ENCODE results near the gene HTR5A.
"Not testable (repeated sequence)": the region's sequence is repeated elsewhere in the genome, so short reads cannot be mapped to it uniquely, and the experiment has no call there.

HTR5A gene

GRCh38 chr7:155069992-155070751 lies at the start of gene HTR5A:
HTR5A (plus strand) TSS chr7:155070324; CDS start chr7:155070900, 576 bp downstream.
- peak; percentile 34 to 46 for DNase-seq (ENCODE audit: low read depth in 2 of 2)

- DNase-seq (ENCODE audit: low read depth in 2 of 2) = no peak
These were observed 49.1 kb upstream of the HTR5A start for GRCh38 chr7:155020996-155021395.

GRCh38 chr7:155021699-155022145 lies 48.4 kb upstream of the HTR5A start:
- DNase-seq (ENCODE audit: low read depth in 2 of 2) = no peak

GRCh38 chr7:155027879-155028278 lies 42.2 kb upstream of the HTR5A start:
- no peak for DNase-seq (ENCODE audit: low read depth in 2 of 2)

- DNase-seq (ENCODE audit: low read depth in 2 of 2) = no peak
These were observed 37.1 kb upstream of the HTR5A start for GRCh38 chr7:155032978-155033377.

GRCh38 chr7:155034495-155034894 lies 35.6 kb upstream of the HTR5A start:
- DNase-seq (ENCODE audit: low read depth in 2 of 2) = not testable (repeated sequence)

GRCh38 chr7:155038335-155038734 lies 31.8 kb upstream of the HTR5A start:
- DNase-seq (ENCODE audit: low read depth in 2 of 2) = no peak

GRCh38 chr7:155043756-155044155 lies 26.4 kb upstream of the HTR5A start:
- DNase-seq (ENCODE audit: low read depth in 2 of 2) = no peak

- DNase-seq (ENCODE audit: low read depth in 2 of 2) = no peak
These were observed 22.1 kb upstream of the HTR5A start for GRCh38 chr7:155048006-155048405.

GRCh38 chr7:155051355-155051754 lies 18.8 kb upstream of the HTR5A start:
- DNase-seq (ENCODE audit: low read depth in 2 of 2) = no peak

- DNase-seq (ENCODE audit: low read depth in 2 of 2) = no peak
These were observed 17.1 kb upstream of the HTR5A start for GRCh38 chr7:155053002-155053401.

GRCh38 chr7:155054761-155055160 lies 15.4 kb upstream of the HTR5A start:
- DNase-seq (ENCODE audit: low read depth in 2 of 2) = no peak

- DNase-seq (ENCODE audit: low read depth in 2 of 2) = no peak
These were observed 13.0 kb upstream of the HTR5A start for GRCh38 chr7:155057076-155057475.

GRCh38 chr7:155058896-155059295 lies 11.2 kb upstream of the HTR5A start:
- no peak for DNase-seq (ENCODE audit: low read depth in 2 of 2)

- no peak for DNase-seq (ENCODE audit: low read depth in 2 of 2)
These were observed 10.4 kb upstream of the HTR5A start for GRCh38 chr7:155059703-155060102.

GRCh38 chr7:155062411-155062810 lies 7.7 kb upstream of the HTR5A start:
- no peak for DNase-seq (ENCODE audit: low read depth in 2 of 2)

GRCh38 chr7:155064186-155064585 lies 5.9 kb upstream of the HTR5A start:
- no peak for DNase-seq (ENCODE audit: low read depth in 2 of 2)

- DNase-seq (ENCODE audit: low read depth in 2 of 2) = no peak
These were observed 3.6 kb upstream of the HTR5A start for GRCh38 chr7:155066417-155066950.

- DNase-seq (ENCODE audit: low read depth in 2 of 2) = no peak
These were observed 1.1 kb downstream of the HTR5A start for GRCh38 chr7:155071121-155071651.

- DNase-seq (ENCODE audit: low read depth in 2 of 2) = no peak
These were observed 1.9 kb downstream of the HTR5A start for GRCh38 chr7:155071916-155072571.

- DNase-seq (ENCODE audit: low read depth in 2 of 2) = no peak
These were observed 3.8 kb downstream of the HTR5A start for GRCh38 chr7:155073922-155074321.

GRCh38 chr7:155084021-155084420 lies 13.9 kb downstream of the HTR5A start:
- DNase-seq (ENCODE audit: low read depth in 2 of 2) = no peak

GRCh38 chr7:155084969-155085368 lies 14.8 kb downstream of the HTR5A start:
- no peak for DNase-seq (ENCODE audit: low read depth in 2 of 2)

All from stimulated activated CD8-positive, alpha-beta memory T cell treated with anti-CD3 and anti-CD28 coated beads, Interleukin-7, amount 100 ng/mL, for 4 hours (primary cell).